Measurements from ENCODE around the gene IFNL1.

DNA sequence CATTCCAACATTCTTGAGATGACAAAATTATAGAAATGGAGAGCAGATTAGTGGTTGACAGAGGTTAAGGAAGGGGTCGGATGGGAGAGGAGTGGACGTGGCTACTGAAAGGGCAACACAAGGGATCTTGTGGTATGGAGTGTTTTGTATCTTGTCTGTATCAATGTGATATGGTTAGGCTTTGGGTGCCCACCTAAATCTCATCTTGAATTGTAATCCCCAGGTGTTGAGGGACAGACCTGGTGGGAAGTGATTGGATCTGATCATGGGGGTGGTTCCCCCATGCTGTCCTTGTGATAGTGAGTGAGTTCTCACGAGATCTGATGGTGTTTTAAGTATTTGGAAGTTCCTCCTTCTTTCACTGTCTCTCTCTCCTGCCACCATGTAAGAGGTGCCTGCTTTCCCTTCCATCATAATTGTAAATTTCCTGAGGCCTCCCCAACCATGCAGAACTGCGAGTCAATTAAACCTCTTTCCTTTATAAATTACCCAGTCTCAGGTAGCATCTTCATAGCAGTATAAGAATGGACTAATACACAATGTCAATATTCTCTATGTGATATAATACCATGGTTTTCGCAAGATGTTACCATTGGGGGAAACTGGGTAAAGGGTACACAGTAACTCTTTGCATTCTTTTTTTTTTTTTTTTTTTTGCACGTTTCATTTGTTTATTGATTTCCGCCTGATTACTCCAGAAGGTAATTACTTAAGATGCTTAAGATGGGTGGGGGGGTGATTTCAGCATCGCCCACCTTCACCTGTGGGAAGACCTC is 42.6 kb upstream of the IFNL1 start:
- no peak for TF ChIP-seq POLR2A (IDR thresholded peaks at IDR 0.05; ENCODE audit: low read length)
- TF ChIP-seq GATA1 (IDR thresholded peaks at IDR 0.05; ENCODE audit: low read depth, low read length) = no peak
